PFSK-1 (cell line): ENCODE measurements around the gene FBLN1.

ENCODE experiments used
- FOXP2 ChIP-seq: optimal IDR thresholded peaks from 2 replicates; pipeline ENCODE3; 2011; ENCODE audit warnings: borderline replicate concordance, control low read depth, inconsistent platforms; ENCODE audit not compliant: insufficient read depth; ENCODE audit errors: extremely low read length, extremely low read depth
- POLR2AphosphoS5 ChIP-seq: IDR thresholded peaks from 2 replicates; pipeline ENCODE4 v1.6.1; 2012; ENCODE audit warnings: low read depth, mild to moderate bottlenecking, control low read depth, low read length, moderate library complexity
- REST ChIP-seq, 2 experiments: IDR thresholded peaks; 2 replicates each; pipeline versions ENCODE4 v1.6.1 to v1.8.0; 2011 to 2012; ENCODE audit warnings: low read depth in 2 of 2, low read length in 2 of 2, control low read depth in 1 of 2, inconsistent platforms in 1 of 2, mild to moderate bottlenecking in 1 of 2, moderate library complexity in 1 of 2; ENCODE audit not compliant: insufficient read depth in 1 of 2
- SIN3A ChIP-seq: IDR thresholded peaks from 2 replicates; pipeline ENCODE4 v1.6.1; 2012; ENCODE audit warnings: mild to moderate bottlenecking, low read length, moderate library complexity, borderline replicate concordance; ENCODE audit not compliant: insufficient read depth
- TAF1 ChIP-seq: IDR thresholded peaks from 2 replicates; pipeline ENCODE4 v1.6.1; 2012; ENCODE audit warnings: low read length, control low read depth, borderline replicate concordance; ENCODE audit not compliant: insufficient read depth

The FBLN1 gene

GRCh38 chr22:45525480-45525879 lies 22.8 kb downstream of the FBLN1 start:
- TF ChIP-seq SIN3A (no peak), FOXP2 (no peak), REST (IDR thresholded peaks at IDR 0.05; ENCODE audit: insufficient read depth in 1 of 2, low read depth in 2 of 2, low read length in 2 of 2) (no peak), TAF1 (no peak), POLR2AphosphoS5 (no peak)

GRCh38 chr22:45526281-45526680 lies 23.6 kb downstream of the FBLN1 start:
- TF ChIP-seq SIN3A = no peak
- TF ChIP-seq POLR2AphosphoS5 = no peak
- no peak for TF ChIP-seq FOXP2
- TF ChIP-seq REST (IDR thresholded peaks at IDR 0.05; ENCODE audit: insufficient read depth in 1 of 2, low read depth in 2 of 2, low read length in 2 of 2) = no peak
- no peak for TF ChIP-seq TAF1

- TF ChIP-seq POLR2AphosphoS5 (no peak), REST (IDR thresholded peaks at IDR 0.05; ENCODE audit: insufficient read depth in 1 of 2, low read depth in 2 of 2, low read length in 2 of 2) (no peak), TAF1 (no peak), SIN3A (no peak), FOXP2 (no peak)
Observed at GRCh38 chr22:45526768-45527360, 24.2 kb downstream of the FBLN1 start.

- TF ChIP-seq FOXP2 (no peak), SIN3A (no peak), TAF1 (no peak), POLR2AphosphoS5 (no peak), REST (IDR thresholded peaks at IDR 0.05; ENCODE audit: insufficient read depth in 1 of 2, low read depth in 2 of 2, low read length in 2 of 2) (no peak)
Observed at GRCh38 chr22:45527456-45527855, 24.8 kb downstream of the FBLN1 start.

GRCh38 chr22:45528046-45528445 lies 25.4 kb downstream of the FBLN1 start:
- TF ChIP-seq SIN3A (no peak), TAF1 (no peak), REST (IDR thresholded peaks at IDR 0.05; ENCODE audit: insufficient read depth in 1 of 2, low read depth in 2 of 2, low read length in 2 of 2) (no peak), FOXP2 (no peak), POLR2AphosphoS5 (no peak)
